ENCODE results near the gene EDEM2. TPM values are rescaled to one million over a fixed set of nuclear protein-coding genes. Genes with fewer than 3 reads are reported as not detected.

The EDEM2 gene
- 13.7 TPM for total RNA-seq

GRCh38 chr20:35146920-35147574 lies at the start of gene EDEM2:
EDEM2 (minus strand) TSS chr20:35147336; CDS start chr20:35147258, 78 bp downstream.

GRCh38 chr20:35171753-35172433 lies 24.8 kb upstream of the EDEM2 start, which contains the start of gene PROCR:
PROCR (plus strand) TSS chr20:35172072; CDS start chr20:35172155, 83 bp downstream.

GRCh38 chr20:35092524-35093266 lies 54.4 kb downstream of the EDEM2 start, which contains the start of gene TRPC4AP:
TRPC4AP (minus strand) TSS chr20:35092807; CDS start chr20:35092781, 26 bp downstream.

Other genes starting within 250 kb of the EDEM2 start
- 99.4 TPM for gene GSS, start 191.5 kb downstream of the EDEM2 start, total RNA-seq
- 10.7 TPM for gene MYH7B, start 191.5 kb downstream of the EDEM2 start, total RNA-seq
- 76.2 TPM for gene TRPC4AP, start 54.5 kb downstream of the EDEM2 start, total RNA-seq
- 22.7 TPM for gene PROCR, start 24.7 kb upstream of the EDEM2 start, total RNA-seq
- 15.1 TPM for gene MMP24, start 79.4 kb upstream of the EDEM2 start, total RNA-seq
- 18.3 TPM for gene MMP24OS, start 130.8 kb upstream of the EDEM2 start, total RNA-seq
- gene EIF6, start 137.4 kb upstream of the EDEM2 start, total RNA-seq = 47.2 TPM
- 0.16 TPM for gene FAM83C, start 145.1 kb upstream of the EDEM2 start, total RNA-seq